ENCODE data around the gene DCTN4.

GRCh38 chr5:150674341-150674821 is 84.4 kb downstream of the DCTN4 start:
- TF ChIP-seq CTCF (conservative IDR thresholded peaks at IDR 0.05; ENCODE audit: low read length) (no peak), EZH2phosphoT487 (IDR thresholded peaks at IDR 0.05; ENCODE audit: borderline replicate concordance) (no peak)

Data from Loucy (cell line).